ENCODE data around the gene SLC6A1. TPM values are rescaled to one million over a fixed set of nuclear protein-coding genes. Genes with fewer than 3 reads are reported as not detected.

Gene SLC6A1
- total RNA-seq, 1 experiment from 2014 or later, result not detected

DNA sequence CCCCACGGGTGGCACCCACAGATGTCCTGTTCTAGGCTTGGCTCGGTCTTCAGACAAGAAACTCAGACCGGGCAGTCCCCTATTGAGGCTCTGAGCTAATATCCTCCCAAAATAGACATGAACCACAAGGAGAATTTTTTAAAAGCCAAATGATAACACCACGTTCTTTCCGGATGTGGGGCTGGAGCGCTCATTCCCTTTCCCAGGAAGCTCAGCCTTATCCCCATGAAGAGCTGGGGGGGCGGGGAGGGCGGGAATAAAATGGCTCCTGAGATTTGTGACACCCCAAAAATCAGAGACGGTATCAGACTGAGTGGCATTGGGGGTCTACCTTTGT lies 1.1 kb downstream of the SLC6A1 start:
- H2AFZ ChIP-seq (ENCODE audit: low read length), result no peak overlapping the region
- H3K18ac ChIP-seq (ENCODE audit: insufficient read length, low read depth, low read length), result no peak overlapping the region
- no peak overlapping the region for H2AK5ac ChIP-seq (ENCODE audit: insufficient read length, low read length)
- H3K23ac ChIP-seq (ENCODE audit: insufficient read length, low read depth, low read length), result no peak overlapping the region
- H4K8ac ChIP-seq (replicated peaks; ENCODE audit: insufficient read length, low read depth, low read length), result no peak overlapping the region
- H4K5ac ChIP-seq (ENCODE audit: insufficient read length, low read depth, low read length), result no peak overlapping the region
- Mint-ChIP-seq H3K27me3 (ENCODE audit: low read depth) (peaks cover 94% of the 10 kb centered on the region), H3K27ac (no peak overlapping the region), H3K36me3 (ENCODE audit: insufficient read depth in 1 of 3, low read depth in 3 of 3) (no peaks in the 10 kb centered on the region; a peak in 1 of 7 replicates), H3K4me1 (peaks cover 11 to 22% of the 10 kb centered on the region in 2 experiments; a peak in 3 of 4 replicates), H3K9me3 (no peaks in the 10 kb centered on the region; a peak in 1 of 5 replicates), H3K4me3 (peak overlapping the region; percentile 54 to 79)
- DNase-seq, result no peak
- H3K27me3 ChIP-seq (ENCODE audit: insufficient read depth, low read length), result peaks cover 26% of the 10 kb centered on the region; the same call in 1 of the 2 replicates
- H2BK20ac ChIP-seq (ENCODE audit: low read depth, low read length, poor library complexity, severe bottlenecking), result no peak overlapping the region
- H3K79me2 ChIP-seq (ENCODE audit: insufficient read depth, low read length), result no peaks in the 10 kb centered on the region
- H3T11ph ChIP-seq (ENCODE audit: low read length), result no peak overlapping the region
- no peak overlapping the region for H2BK15ac ChIP-seq (ENCODE audit: low read depth, low read length)
- H2BK5ac ChIP-seq (ENCODE audit: insufficient read length, low read length), result no peak overlapping the region
- no peak overlapping the region for H3K9ac ChIP-seq (ENCODE audit: extremely low read depth, insufficient read length, low read length)
- TF ChIP-seq, protein P1, sequence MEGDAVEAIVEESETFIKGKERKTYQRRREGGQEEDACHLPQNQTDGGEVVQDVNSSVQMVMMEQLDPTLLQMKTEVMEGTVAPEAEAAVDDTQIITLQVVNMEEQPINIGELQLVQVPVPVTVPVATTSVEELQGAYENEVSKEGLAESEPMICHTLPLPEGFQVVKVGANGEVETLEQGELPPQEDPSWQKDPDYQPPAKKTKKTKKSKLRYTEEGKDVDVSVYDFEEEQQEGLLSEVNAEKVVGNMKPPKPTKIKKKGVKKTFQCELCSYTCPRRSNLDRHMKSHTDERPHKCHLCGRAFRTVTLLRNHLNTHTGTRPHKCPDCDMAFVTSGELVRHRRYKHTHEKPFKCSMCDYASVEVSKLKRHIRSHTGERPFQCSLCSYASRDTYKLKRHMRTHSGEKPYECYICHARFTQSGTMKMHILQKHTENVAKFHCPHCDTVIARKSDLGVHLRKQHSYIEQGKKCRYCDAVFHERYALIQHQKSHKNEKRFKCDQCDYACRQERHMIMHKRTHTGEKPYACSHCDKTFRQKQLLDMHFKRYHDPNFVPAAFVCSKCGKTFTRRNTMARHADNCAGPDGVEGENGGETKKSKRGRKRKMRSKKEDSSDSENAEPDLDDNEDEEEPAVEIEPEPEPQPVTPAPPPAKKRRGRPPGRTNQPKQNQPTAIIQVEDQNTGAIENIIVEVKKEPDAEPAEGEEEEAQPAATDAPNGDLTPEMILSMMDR (conservative IDR thresholded peaks at IDR 0.05), result no peak
- H3K14ac ChIP-seq (ENCODE audit: insufficient read depth, low read length), result no peak overlapping the region
- no peaks in the 10 kb centered on the region; the same call in 1 of the 2 replicates for H3K4me1 ChIP-seq (ENCODE audit: insufficient read depth, low read length)
- H3K27ac ChIP-seq (ENCODE audit: insufficient read length, low read depth, low read length), result no peak overlapping the region
- H2BK120ac ChIP-seq (ENCODE audit: low read depth, low read length, poor library complexity, severe bottlenecking), result no peak overlapping the region
- H3K56ac ChIP-seq (ENCODE audit: insufficient read length, low read depth, low read length), result no peak overlapping the region
- H3K23me2 ChIP-seq (ENCODE audit: insufficient read length, low read depth, low read length, poor library complexity, severe bottlenecking), result peaks cover 5% of the 10 kb centered on the region
- H2BK12ac ChIP-seq (ENCODE audit: insufficient read length, low read depth, low read length), result no peak overlapping the region
- H3K79me1 ChIP-seq (ENCODE audit: insufficient read depth, low read depth, low read length, poor library complexity, severe bottlenecking), result no peaks in the 10 kb centered on the region
- H4K91ac ChIP-seq (ENCODE audit: insufficient read length, low read depth, low read length), result no peak overlapping the region
- no peaks in the 10 kb centered on the region for H3K9me3 ChIP-seq (ENCODE audit: control insufficient read depth, low read depth, low read length)
- no CpG with 5 or more reads among the region's 9 CpGs for WGBS (ENCODE audit: extremely low coverage, insufficient read length, low lambda C conversion rate)
- H3K4me2 ChIP-seq (ENCODE audit: insufficient read depth, insufficient read length, low read length), result peak overlapping the region; percentile 43
- H4K20me1 ChIP-seq (ENCODE audit: control insufficient read depth, insufficient read depth, insufficient read length), result no peaks in the 10 kb centered on the region
- H3K4ac ChIP-seq (ENCODE audit: low read depth, low read length), result no peak overlapping the region
